ENCODE data around the gene PYCR2. TPM values are rescaled to one million over a fixed set of nuclear protein-coding genes. Genes with fewer than 3 reads are reported as not detected.
A peak's percentile ranks its signal among the peaks of the same experiment; 100 is the strongest.

The PYCR2 gene
- total RNA-seq, 1 donor from 2014 or later, result 38.1 TPM

GRCh38 chr1:225917536-225917935 lies 6.5 kb downstream of the PYCR2 start:
- no peak overlapping the region for H3K4me3 ChIP-seq (ENCODE audit: insufficient read depth, low read depth, low read length)
- Mint-ChIP-seq H3K4me1 (ENCODE audit: low read depth, unreplicated experiment) (peaks cover 3% of the 10 kb centered on the region), H3K36me3 (ENCODE audit: low read depth, unreplicated experiment) (peaks cover 23% of the 10 kb centered on the region), H3K9me3 (ENCODE audit: unreplicated experiment) (no peaks in the 10 kb centered on the region), H3K27me3 (ENCODE audit: low read depth, unreplicated experiment) (no peaks in the 10 kb centered on the region), H3K4me3 (ENCODE audit: unreplicated experiment) (no peak overlapping the region), H3K27ac (ENCODE audit: unreplicated experiment) (no peak overlapping the region)
- peaks cover 8% of the 10 kb centered on the region for H4K20me1 ChIP-seq (ENCODE audit: insufficient read depth, low read length)
- no peak overlapping the region for H3K9ac ChIP-seq (ENCODE audit: low read length)
- H3K79me2 ChIP-seq (ENCODE audit: insufficient read depth, low read length), result peaks cover 16% of the 10 kb centered on the region
- peak; percentile 31 for DNase-seq (ENCODE audit: low read depth)
- peaks cover 9% of the 10 kb centered on the region for H3K36me3 ChIP-seq (ENCODE audit: insufficient read depth, low read length)
- H3K4me2 ChIP-seq (ENCODE audit: low read length), result no peak overlapping the region
- no peak overlapping the region for H3K27ac ChIP-seq (ENCODE audit: low read depth, low read length)
- H3K4me1 ChIP-seq (ENCODE audit: insufficient read depth, low read length), result peaks cover 8% of the 10 kb centered on the region
- no peak for TF ChIP-seq CTCF (IDR thresholded peaks at IDR 0.05; ENCODE audit: insufficient read depth, low read depth, low read length)
- TF ChIP-seq EZH2 (IDR thresholded peaks at IDR 0.05; ENCODE audit: insufficient read depth, low read length), result no peak
- no peak overlapping the region for H2AFZ ChIP-seq (ENCODE audit: low read depth, low read length)
- H3K27me3 ChIP-seq (ENCODE audit: insufficient read depth, low read length), result no peaks in the 10 kb centered on the region
- no peaks in the 10 kb centered on the region for H3K9me3 ChIP-seq (ENCODE audit: insufficient read depth, low read depth, low read length)
- FAIRE-seq, result no peak

GRCh38 chr1:225917101-225917500 lies 6.9 kb downstream of the PYCR2 start:
- H3K27me3 ChIP-seq (ENCODE audit: insufficient read depth, low read length), result no peaks in the 10 kb centered on the region
- H3K36me3 ChIP-seq (ENCODE audit: insufficient read depth, low read length), result peaks cover 9% of the 10 kb centered on the region
- no peak overlapping the region for H2AFZ ChIP-seq (ENCODE audit: low read depth, low read length)
- H3K4me1 ChIP-seq (ENCODE audit: insufficient read depth, low read length), result peaks cover 7% of the 10 kb centered on the region
- FAIRE-seq (peak; percentile 50), DNase-seq (ENCODE audit: low read depth) (no peak)
- H3K27ac ChIP-seq (ENCODE audit: low read depth, low read length), result no peak overlapping the region
- H3K36me3 Mint-ChIP-seq (ENCODE audit: low read depth, unreplicated experiment), result peaks cover 23% of the 10 kb centered on the region
- H3K27me3 Mint-ChIP-seq (ENCODE audit: low read depth, unreplicated experiment), result no peaks in the 10 kb centered on the region
- H3K4me3 Mint-ChIP-seq (ENCODE audit: unreplicated experiment), result no peak overlapping the region
- H3K4me1 Mint-ChIP-seq (ENCODE audit: low read depth, unreplicated experiment), result peaks cover 3% of the 10 kb centered on the region
- H3K4me3 ChIP-seq (ENCODE audit: insufficient read depth, low read depth, low read length), result no peak overlapping the region
- no peak overlapping the region for H3K27ac Mint-ChIP-seq (ENCODE audit: unreplicated experiment)
- no peak overlapping the region for H3K9ac ChIP-seq (ENCODE audit: low read length)
- H3K9me3 Mint-ChIP-seq (ENCODE audit: unreplicated experiment), result no peaks in the 10 kb centered on the region
- H3K79me2 ChIP-seq (ENCODE audit: insufficient read depth, low read length), result peaks cover 12% of the 10 kb centered on the region
- no peaks in the 10 kb centered on the region for H3K9me3 ChIP-seq (ENCODE audit: insufficient read depth, low read depth, low read length)
- TF ChIP-seq EZH2 (IDR thresholded peaks at IDR 0.05; ENCODE audit: insufficient read depth, low read length) (no peak), CTCF (IDR thresholded peaks at IDR 0.05; ENCODE audit: insufficient read depth, low read depth, low read length) (no peak)
- no peak overlapping the region for H3K4me2 ChIP-seq (ENCODE audit: low read length)
- peaks cover 8% of the 10 kb centered on the region for H4K20me1 ChIP-seq (ENCODE audit: insufficient read depth, low read length)

- Histone ChIP-seq H3K27me3 (ENCODE audit: insufficient read depth, low read length) (no peaks in the 10 kb centered on the region), H3K36me3 (ENCODE audit: insufficient read depth, low read length) (peaks cover 3% of the 10 kb centered on the region), H3K4me1 (ENCODE audit: insufficient read depth, low read length) (peaks cover 7% of the 10 kb centered on the region), H4K20me1 (ENCODE audit: insufficient read depth, low read length) (no peaks in the 10 kb centered on the region), H3K79me2 (ENCODE audit: insufficient read depth, low read length) (no peaks in the 10 kb centered on the region), H3K9me3 (ENCODE audit: insufficient read depth, low read depth, low read length) (no peaks in the 10 kb centered on the region), H2AFZ (ENCODE audit: low read depth, low read length) (no peak overlapping the region), H3K9ac (ENCODE audit: low read length) (no peak overlapping the region), H3K4me3 (ENCODE audit: insufficient read depth, low read depth, low read length) (no peak overlapping the region), H3K27ac (ENCODE audit: low read depth, low read length) (no peak overlapping the region), H3K4me2 (ENCODE audit: low read length) (no peak overlapping the region)
- H3K9me3 Mint-ChIP-seq (ENCODE audit: unreplicated experiment), result no peaks in the 10 kb centered on the region
- peaks cover 4% of the 10 kb centered on the region for H3K4me1 Mint-ChIP-seq (ENCODE audit: low read depth, unreplicated experiment)
- TF ChIP-seq CTCF (IDR thresholded peaks at IDR 0.05; ENCODE audit: insufficient read depth, low read depth, low read length) (no peak), EZH2 (IDR thresholded peaks at IDR 0.05; ENCODE audit: insufficient read depth, low read length) (no peak)
- H3K36me3 Mint-ChIP-seq (ENCODE audit: low read depth, unreplicated experiment), result peaks cover 23% of the 10 kb centered on the region
- H3K27ac Mint-ChIP-seq (ENCODE audit: unreplicated experiment), result peak overlapping the region; percentile 1
- H3K4me3 Mint-ChIP-seq (ENCODE audit: unreplicated experiment), result no peak overlapping the region
- H3K27me3 Mint-ChIP-seq (ENCODE audit: low read depth, unreplicated experiment), result no peaks in the 10 kb centered on the region
- FAIRE-seq (no peak), DNase-seq (ENCODE audit: low read depth) (peak; percentile 10)
Measured at GRCh38 chr1:225915538-225915991, 8.5 kb downstream of the PYCR2 start.
